HG03520 (cell line): Measurements from ENCODE around the gene CADM1.
A peak's percentile ranks its signal among the peaks of the same experiment; 100 is the strongest.

Experiments used
- ATAC-seq: cut with Tn5 transposase; IDR thresholded peaks from one replicate; pipeline ENCODE4 v1.9.1; 2021; ENCODE audit warnings: mild to moderate bottlenecking, moderate library complexity; ENCODE audit not compliant: unreplicated experiment

CADM1 gene

DNA sequence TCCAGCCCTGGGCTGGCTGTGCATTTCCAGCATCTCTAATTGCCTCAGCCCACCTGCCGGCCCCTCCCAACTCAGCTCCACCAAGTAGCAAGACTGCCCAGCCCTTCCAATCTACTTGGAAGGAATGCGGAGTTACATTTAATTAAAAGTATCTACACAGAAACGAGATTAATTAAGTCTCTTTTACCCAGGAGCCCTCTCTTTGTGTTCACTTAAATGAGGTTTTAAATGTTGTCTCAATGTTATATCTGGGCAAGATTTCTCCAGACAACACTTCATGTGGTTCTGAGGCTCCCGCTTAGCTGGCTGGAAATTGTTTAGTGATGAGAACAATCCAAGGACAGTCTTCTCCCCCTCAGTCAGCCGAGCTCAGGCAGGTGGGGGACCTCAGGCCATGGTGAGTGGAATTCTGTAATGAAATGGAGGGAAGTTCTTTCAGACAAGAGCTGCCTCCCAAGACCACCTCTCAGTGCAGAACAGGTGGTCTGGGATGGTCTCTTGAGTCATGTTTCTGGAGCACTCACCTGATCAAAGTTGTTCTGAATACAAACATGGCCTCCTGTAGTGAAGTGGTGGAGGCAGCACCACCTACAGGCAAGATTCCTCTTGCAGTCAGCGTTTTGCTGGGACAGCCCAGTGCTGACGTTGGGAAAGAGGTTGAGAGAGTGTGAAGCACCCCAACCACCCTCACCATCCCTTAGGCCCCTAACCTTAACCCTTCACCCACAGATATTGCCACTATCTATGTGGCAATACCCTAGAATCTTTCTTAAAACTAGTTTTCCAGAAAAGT, 371.6 kb downstream of the CADM1 start:
- no peak for ATAC-seq

DNA sequence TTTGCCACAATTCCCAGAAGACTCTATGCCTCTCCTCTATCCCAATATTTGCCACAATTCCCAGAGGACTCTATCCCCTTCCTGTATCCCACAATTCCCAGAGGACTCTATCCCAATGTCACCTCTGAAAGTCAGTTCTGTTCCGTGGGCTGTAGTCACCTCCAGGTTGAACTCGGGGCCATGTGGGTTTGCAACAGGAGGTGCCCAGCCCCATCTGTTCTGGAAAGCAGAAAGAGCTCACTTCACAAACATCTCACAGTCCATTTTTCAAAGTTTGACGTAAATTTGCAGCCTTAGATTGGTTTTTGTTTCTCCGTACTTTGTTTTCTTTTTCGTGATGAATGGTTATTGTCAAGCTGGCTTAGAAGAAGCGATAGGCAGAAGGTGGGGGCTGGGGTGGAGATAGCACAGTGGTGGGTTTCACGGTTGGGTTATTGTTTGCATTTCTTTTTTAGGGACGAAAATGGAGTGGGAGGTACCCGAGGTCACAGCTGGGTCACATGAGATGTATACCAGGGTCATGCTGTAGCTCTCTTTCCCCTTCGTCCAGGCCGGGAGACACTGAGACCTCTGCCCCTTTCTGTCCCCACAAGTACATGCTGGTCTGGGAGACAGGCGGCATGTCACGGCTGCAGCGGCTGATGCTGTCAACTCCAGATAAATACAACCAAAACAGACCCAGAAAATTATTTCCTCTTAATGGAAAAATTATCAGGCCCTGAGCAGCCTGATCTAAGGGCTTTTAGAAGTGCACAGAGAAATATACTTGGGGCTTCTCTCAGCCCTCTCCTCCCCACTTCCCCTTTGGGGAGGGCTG, 374.5 kb downstream of the CADM1 start:
- ATAC-seq: no peak

DNA sequence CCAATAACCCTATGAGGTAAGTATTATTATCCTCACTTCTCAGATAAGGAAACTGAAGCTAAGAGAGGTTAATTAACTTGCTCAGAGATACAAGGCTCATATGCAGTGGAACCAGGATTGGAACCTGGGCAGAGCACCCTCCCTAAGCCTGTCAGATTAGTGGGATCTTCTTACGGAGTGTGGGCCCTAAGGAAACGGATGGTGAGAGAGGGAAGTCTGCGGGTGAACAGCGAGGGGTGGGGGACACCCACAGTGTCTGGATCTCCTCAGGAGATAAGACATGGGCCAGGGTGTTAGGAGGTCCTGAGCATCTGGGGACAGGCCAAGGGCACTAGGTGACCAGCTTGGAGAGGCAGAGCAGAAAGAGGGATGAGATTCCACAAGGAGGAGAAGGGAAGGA, 376.0 kb downstream of the CADM1 start:
- ATAC-seq: no peak

DNA sequence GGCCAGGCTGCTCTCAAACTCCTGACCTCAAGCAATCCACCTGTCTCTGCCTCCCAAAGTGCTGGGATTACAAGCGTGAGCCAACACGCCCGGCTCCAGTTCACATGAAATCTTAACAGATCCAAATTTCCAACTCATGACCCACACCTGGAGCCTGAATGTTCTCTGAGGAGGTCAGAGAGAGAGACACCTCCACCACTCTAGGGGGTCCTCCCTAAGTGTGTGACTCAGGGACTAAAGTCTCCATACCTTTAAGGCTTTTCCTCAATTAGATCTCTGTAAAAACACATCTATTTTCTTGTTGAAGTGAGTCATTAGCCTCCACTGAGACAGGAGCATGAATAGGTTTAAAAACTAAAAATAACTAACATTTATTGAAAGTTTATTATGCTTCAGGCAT, 376.4 kb downstream of the CADM1 start:
- no peak for ATAC-seq

DNA sequence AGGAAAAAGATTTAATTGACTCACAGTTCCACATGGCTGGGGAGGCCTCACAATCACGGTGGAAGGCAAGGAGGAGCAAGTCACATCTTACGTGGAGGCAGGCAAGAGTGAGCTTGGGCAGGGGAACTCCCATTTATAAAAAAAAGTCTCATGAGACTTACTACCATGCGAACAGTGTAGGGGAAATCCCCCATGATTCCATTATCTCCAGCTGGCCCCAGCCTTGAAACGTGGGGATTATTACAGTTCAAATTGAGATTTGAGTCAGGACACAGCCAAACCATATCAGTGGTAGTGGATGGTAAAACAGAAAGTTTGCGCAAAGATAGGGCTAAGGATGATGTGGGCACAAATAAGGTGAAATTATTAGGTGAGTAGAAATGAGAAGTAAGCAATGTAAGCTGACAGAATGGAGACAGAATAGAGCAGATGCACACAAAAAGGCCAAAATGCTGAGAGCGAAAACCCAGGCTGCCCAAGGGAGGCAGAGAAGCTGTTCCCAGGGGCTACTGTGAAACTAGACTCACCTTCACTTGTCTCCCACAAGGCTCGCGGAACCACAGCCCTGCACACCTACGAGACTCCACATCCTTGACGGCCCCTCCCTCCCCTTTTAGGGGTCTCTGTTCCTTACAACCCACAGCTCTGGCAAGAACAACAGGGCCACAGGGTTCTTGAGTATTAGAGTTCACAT, 377.6 kb downstream of the CADM1 start:
- ATAC-seq: peak; percentile 78

DNA sequence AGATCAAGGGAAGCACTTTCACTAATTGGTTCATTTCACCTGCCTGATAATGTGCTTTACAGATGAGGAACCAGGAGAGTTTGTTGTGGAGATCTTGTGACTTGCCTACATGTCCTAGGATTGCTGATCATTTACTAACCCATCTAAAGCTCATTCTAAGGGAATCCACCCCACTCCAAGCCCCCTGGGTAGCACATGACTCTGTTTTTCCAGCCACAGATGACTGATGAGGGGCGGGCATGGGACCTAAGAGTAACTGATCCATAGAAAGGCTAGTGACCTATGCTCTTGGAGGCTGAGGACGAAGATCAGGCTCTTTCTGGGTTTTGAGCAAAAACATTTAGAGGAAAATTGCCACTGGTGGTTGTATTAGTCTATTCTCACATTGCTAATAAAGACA, 378.1 kb downstream of the CADM1 start:
- ATAC-seq: peak; percentile 14

DNA sequence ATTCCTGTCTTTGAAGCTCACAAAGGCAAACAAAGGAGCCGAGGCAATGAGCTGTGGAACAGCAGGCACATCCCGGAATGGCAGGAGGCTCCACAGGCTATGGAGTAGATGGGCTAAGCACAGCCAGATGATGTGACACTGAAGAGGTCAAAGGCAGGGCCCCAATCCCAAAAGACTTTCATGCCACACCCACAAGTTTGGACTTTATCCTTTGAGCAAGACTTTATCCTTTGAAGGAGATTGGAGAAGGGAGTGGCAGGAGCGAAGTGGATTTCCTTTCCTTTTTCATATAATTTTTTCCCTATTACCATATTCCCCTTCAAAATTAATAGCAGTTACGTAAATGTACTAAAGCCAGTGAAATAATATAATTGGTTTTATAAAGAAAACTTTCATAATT, 379.4 kb downstream of the CADM1 start:
- no peak for ATAC-seq

DNA sequence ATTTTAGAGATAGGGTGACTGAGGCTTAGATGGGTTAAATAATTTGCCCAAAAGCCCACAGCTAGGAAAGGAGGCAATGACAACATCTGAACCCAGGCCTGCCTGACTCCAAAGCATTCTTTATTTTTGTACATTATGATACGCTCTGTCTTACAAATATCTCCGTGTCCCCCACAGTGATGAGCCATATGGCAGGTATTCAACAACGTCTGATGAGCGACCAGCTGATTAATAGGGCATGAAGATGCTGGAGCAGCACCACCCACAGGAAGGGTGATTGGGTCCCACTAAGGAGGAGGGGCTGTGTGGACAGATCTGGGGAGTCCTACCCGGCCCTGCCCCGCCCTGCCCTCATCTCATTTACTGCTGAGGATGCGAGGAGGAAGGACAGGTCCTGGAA, 380.6 kb downstream of the CADM1 start:
- no peak for ATAC-seq

DNA sequence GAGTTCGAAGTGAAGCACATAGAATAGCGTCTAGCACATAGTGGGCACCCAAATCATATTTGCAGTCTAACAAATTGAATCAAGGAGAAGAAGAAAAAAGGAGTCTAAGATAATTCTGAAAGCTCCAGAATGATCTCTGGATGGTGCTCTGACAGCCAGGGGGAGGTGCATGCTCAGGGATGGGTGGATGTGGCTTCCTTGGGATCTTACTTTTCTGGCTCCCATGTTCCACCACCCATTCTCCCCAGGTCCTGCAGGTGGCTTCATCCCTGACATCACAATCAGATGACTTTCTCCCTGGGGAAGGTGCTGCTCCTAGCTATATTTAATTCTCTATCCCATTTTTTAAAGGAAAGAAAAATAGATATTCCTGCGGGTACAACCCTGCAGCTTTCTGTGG, 381.9 kb downstream of the CADM1 start:
- no peak for ATAC-seq
